Measurements from ENCODE around the gene VSIG8. TPM values are rescaled to one million over a fixed set of nuclear protein-coding genes. Genes with fewer than 3 reads are reported as not detected.

The VSIG8 gene
- total and polyA plus RNA-seq, 2 of the 8 experiments (the other 6 are each of a cell fraction or from before 2014, with no cell fraction given), result not detected

DNA sequence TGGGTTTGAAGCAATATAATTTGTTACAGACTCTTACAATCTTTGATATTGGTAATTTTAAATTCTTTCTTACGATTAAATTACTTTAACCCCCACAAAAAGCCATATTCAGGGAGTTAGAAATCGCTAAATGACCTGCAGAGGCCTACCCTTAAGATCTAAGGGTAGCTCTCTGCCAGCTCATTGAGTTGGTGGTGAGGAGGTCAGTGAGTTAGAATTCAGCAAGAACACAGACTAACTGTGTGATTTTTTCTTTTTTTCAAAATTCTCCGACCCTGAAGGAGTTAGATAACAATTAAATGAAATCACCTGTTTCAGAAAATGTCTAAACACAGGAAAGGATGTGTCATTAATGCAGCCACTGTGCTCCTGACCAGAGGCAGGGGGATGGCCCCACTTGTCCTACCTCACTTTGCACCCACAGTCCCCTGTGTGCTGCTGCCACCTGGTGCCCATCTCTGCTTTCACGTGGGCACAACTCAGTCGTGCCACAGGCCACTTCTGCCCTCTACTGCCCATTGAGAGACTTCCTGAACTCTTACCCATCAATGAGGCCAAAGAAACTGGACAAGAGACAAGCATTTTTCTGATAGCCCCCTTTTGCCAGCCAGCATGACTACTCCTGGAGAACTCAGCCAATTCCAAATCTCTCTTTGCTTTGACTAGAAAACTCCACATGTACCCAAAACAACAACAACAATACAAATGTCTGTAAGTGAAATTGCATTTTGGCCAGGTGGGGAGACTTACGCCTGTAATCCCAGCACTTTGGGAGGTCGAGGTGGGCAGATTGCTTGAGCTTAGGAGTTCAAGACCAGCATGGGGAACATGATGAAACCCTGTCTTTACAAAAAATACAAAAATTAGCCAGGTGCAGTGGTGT lies 29.1 kb upstream of the VSIG8 start (continued):
- TF ChIP-seq KDM5A (IDR thresholded peaks at IDR 0.05; ENCODE audit: low read length) (no peak), EGR1 (IDR thresholded peaks at IDR 0.05; ENCODE audit: borderline replicate concordance, low read depth, low read length) (peak; percentile 90), SP1 (IDR thresholded peaks at IDR 0.05; ENCODE audit: low read depth, low read length) (no peak), HDAC2 (IDR thresholded peaks at IDR 0.05; ENCODE audit: borderline replicate concordance in 1 of 2, low read depth in 2 of 2, low read length in 2 of 2) (no peak), RBBP5 (IDR thresholded peaks at IDR 0.05; ENCODE audit: borderline replicate concordance, low read depth, low read length) (no peak), MAFK (IDR thresholded peaks at IDR 0.05; ENCODE audit: low read depth, low read length) (no peak), ASH2L (IDR thresholded peaks at IDR 0.05; ENCODE audit: low read length) (no peak), EZH2 (IDR thresholded peaks at IDR 0.05; ENCODE audit: low read depth, low read length, severe bottlenecking) (no peak), CTBP2 (IDR thresholded peaks at IDR 0.05; ENCODE audit: borderline replicate concordance, insufficient read depth, insufficient read length, low read length) (no peak), POLR2A (IDR thresholded peaks at IDR 0.05; ENCODE audit: control extremely low read depth in 1 of 2, low read depth in 2 of 2, low read length in 2 of 2) (no peak), TEAD4 (IDR thresholded peaks at IDR 0.05; ENCODE audit: low read depth, low read length) (no peak), GTF2F1 (IDR thresholded peaks at IDR 0.05; ENCODE audit: borderline replicate concordance, low read depth, low read length) (no peak), SUZ12 (IDR thresholded peaks at IDR 0.05; ENCODE audit: low read length) (no peak), CHD1 (IDR thresholded peaks at IDR 0.05; ENCODE audit: low read depth, low read length) (no peak), RAD21 (IDR thresholded peaks at IDR 0.05 in 1 of 2, conservative IDR thresholded peaks at IDR 0.05 in 1 of 2; ENCODE audit: low read depth in 2 of 2, low read length in 2 of 2) (peak; percentile 100), BRCA1 (IDR thresholded peaks at IDR 0.05; ENCODE audit: low read depth, low read length) (no peak), YY1 (IDR thresholded peaks at IDR 0.05; ENCODE audit: low read depth, low read length) (peak; percentile 53; the same call in 1 of the 2 replicates)
- TF ChIP-seq, protein P1, sequence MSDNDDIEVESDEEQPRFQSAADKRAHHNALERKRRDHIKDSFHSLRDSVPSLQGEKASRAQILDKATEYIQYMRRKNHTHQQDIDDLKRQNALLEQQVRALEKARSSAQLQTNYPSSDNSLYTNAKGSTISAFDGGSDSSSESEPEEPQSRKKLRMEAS (IDR thresholded peaks at IDR 0.05), result peak; percentile 80
- TF ChIP-seq, protein P2, sequence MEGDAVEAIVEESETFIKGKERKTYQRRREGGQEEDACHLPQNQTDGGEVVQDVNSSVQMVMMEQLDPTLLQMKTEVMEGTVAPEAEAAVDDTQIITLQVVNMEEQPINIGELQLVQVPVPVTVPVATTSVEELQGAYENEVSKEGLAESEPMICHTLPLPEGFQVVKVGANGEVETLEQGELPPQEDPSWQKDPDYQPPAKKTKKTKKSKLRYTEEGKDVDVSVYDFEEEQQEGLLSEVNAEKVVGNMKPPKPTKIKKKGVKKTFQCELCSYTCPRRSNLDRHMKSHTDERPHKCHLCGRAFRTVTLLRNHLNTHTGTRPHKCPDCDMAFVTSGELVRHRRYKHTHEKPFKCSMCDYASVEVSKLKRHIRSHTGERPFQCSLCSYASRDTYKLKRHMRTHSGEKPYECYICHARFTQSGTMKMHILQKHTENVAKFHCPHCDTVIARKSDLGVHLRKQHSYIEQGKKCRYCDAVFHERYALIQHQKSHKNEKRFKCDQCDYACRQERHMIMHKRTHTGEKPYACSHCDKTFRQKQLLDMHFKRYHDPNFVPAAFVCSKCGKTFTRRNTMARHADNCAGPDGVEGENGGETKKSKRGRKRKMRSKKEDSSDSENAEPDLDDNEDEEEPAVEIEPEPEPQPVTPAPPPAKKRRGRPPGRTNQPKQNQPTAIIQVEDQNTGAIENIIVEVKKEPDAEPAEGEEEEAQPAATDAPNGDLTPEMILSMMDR (IDR thresholded peaks at IDR 0.05; ENCODE audit: control extremely low read depth in 1 of 3, insufficient read depth in 1 of 3, low read depth in 1 of 3, low read length in 3 of 3), result peak; percentile 99 to 100 (median 100)
- TF ChIP-seq, protein P3, sequence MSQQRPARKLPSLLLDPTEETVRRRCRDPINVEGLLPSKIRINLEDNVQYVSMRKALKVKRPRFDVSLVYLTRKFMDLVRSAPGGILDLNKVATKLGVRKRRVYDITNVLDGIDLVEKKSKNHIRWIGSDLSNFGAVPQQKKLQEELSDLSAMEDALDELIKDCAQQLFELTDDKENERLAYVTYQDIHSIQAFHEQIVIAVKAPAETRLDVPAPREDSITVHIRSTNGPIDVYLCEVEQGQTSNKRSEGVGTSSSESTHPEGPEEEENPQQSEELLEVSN (IDR thresholded peaks at IDR 0.05), result no peak
